ENCODE data around the gene ITGA4. TPM values are rescaled to one million over a fixed set of nuclear protein-coding genes. Genes with fewer than 3 reads are reported as not detected.

Gene ITGA4
- polyA plus RNA-seq, 1 donor (not counting 4 experiments of a cell fraction or from before 2014, with no cell fraction given), result 4.7 TPM

GRCh38 chr2:181585732-181586131 lies 128.5 kb downstream of the ITGA4 start:
- H3K4me1 ChIP-seq (ENCODE audit: control insufficient read depth, extremely low read depth, insufficient read depth, low read length), result peaks cover 8% of the 10 kb centered on the region
- H3K79me2 ChIP-seq (ENCODE audit: control insufficient read depth, insufficient read depth, low read length), result no peaks in the 10 kb centered on the region
- H3K9me1 ChIP-seq (ENCODE audit: control insufficient read depth, extremely low read depth, insufficient read depth, low read length), result no peaks in the 10 kb centered on the region
- H3K9ac ChIP-seq (ENCODE audit: control insufficient read depth, extremely low read depth, insufficient read depth, low read length), result no peak overlapping the region
- H3K4me3 ChIP-seq (ENCODE audit: control insufficient read depth in 2 of 3, extremely low read depth in 1 of 3, insufficient read depth in 2 of 3, low read depth in 1 of 3, low read length in 3 of 3), result no peak overlapping the region
- no peak overlapping the region for H3K27ac ChIP-seq (ENCODE audit: control insufficient read depth, insufficient read depth, low read length)
- H3K36me3 ChIP-seq (ENCODE audit: control insufficient read depth in 2 of 2, extremely low read depth in 1 of 2, insufficient read depth in 2 of 2, low read length in 2 of 2), result no peaks in the 10 kb centered on the region
- dilution Hi-C loops (cut with MboI; ENCODE audit: extremely low pct_ligation_motif_present, low sequenced_read_pairs), result no loop called here
- DNase-seq (ENCODE audit: low read depth, low spot score) (no peak), FAIRE-seq (no peak)
- H3K4me2 ChIP-seq (ENCODE audit: control insufficient read depth, extremely low read depth, insufficient read depth, low read depth, low read length), result no peak overlapping the region
- H4K20me1 ChIP-seq (ENCODE audit: control insufficient read depth, extremely low read depth, insufficient read depth, low read length), result no peaks in the 10 kb centered on the region
- TF ChIP-seq EZH2 (IDR thresholded peaks at IDR 0.05; ENCODE audit: low read length) (no peak), CTCF (optimal IDR thresholded peaks at IDR 0.05 in 1 of 3, IDR thresholded peaks at IDR 0.05 in 1 of 3, conservative IDR thresholded peaks at IDR 0.05 in 1 of 3; ENCODE audit: extremely low read depth in 1 of 3, insufficient read depth in 2 of 3, low read length in 3 of 3) (no peak)
- no peak overlapping the region for H2AFZ ChIP-seq (ENCODE audit: control insufficient read depth, low read length)
- no peaks in the 10 kb centered on the region for H3K27me3 ChIP-seq (ENCODE audit: control insufficient read depth, extremely low read depth, insufficient read depth, low read length)
- H3K9me3 ChIP-seq (ENCODE audit: control insufficient read depth, low read depth, low read length), result no peaks in the 10 kb centered on the region

Other genes with a start within 250 kb of the ITGA4 start
- gene CERKL, start 199.7 kb downstream of the ITGA4 start, polyA plus RNA-seq, result 0.03 to 0.08 TPM in 2 of 3 replicates, not detected in the other
- not detected in 3 replicates for gene NEUROD1, start 223.1 kb downstream of the ITGA4 start, polyA plus RNA-seq

All from keratinocyte (primary cell).